Erythroblast (primary cell): ENCODE results near the gene SLC30A10.

Experiments
- GATA1 ChIP-seq: IDR thresholded peaks from 2 replicates; pipeline ENCODE4 v1.6.1; 2011; ENCODE audit warnings: low read depth, mild to moderate bottlenecking, control low read depth, low read length, moderate library complexity
- POLR2A ChIP-seq: IDR thresholded peaks from 2 replicates; pipeline ENCODE4 v1.6.1; 2011; ENCODE audit warnings: mild to moderate bottlenecking, low read length

- no peak for TF ChIP-seq POLR2A
- no peak for TF ChIP-seq GATA1
These were observed 44.7 kb downstream of the SLC30A10 start for GRCh38 chr1:219883400-219884332.
